GM18517 (cell line): ENCODE results near the gene APELA.
"Not testable (repeated sequence)": the region's sequence is repeated elsewhere in the genome, so short reads cannot be mapped to it uniquely, and the experiment has no call there.

Experiments
- ATAC-seq: cut with Tn5 transposase; IDR thresholded peaks from one replicate; pipeline ENCODE4 v1.9.1; 2021; ENCODE audit warnings: mild to moderate bottlenecking, moderate library complexity; ENCODE audit not compliant: unreplicated experiment

The APELA gene

GRCh38 chr4:164876700-164877324 is at the start of gene APELA:
APELA (plus strand) TSS chr4:164877178; CDS start chr4:164877332, 154 bp downstream.
- peak; percentile 100 for ATAC-seq

- ATAC-seq: no peak
Measured at GRCh38 chr4:164828955-164829354, 48.0 kb upstream of the APELA start.

GRCh38 chr4:164846566-164846965 is 30.4 kb upstream of the APELA start:
- ATAC-seq: no peak

GRCh38 chr4:164847016-164847415 is 30.0 kb upstream of the APELA start:
- no peak for ATAC-seq

- ATAC-seq: peak; percentile 79
Measured at GRCh38 chr4:164847967-164848649, 28.9 kb upstream of the APELA start.

- ATAC-seq: no peak
Measured at GRCh38 chr4:164856396-164856795, 20.6 kb upstream of the APELA start.

GRCh38 chr4:164866817-164867490 is 10.0 kb upstream of the APELA start:
- ATAC-seq: no peak

GRCh38 chr4:164871673-164872072 is 5.3 kb upstream of the APELA start:
- no peak for ATAC-seq

GRCh38 chr4:164872481-164872880 is 4.5 kb upstream of the APELA start:
- no peak for ATAC-seq

- no peak for ATAC-seq
Measured at GRCh38 chr4:164874789-164875188, 2.2 kb upstream of the APELA start.

GRCh38 chr4:164880489-164881262 is 3.7 kb downstream of the APELA start:
- no peak for ATAC-seq

- no peak for ATAC-seq
Measured at GRCh38 chr4:164888096-164888715, 11.2 kb downstream of the APELA start.

- no peak for ATAC-seq
Measured at GRCh38 chr4:164890691-164891090, 13.7 kb downstream of the APELA start.

GRCh38 chr4:164892018-164892417 is 15.0 kb downstream of the APELA start:
- peak; percentile 76 for ATAC-seq

- peak; percentile 65 for ATAC-seq
Measured at GRCh38 chr4:164894702-164895101, 17.7 kb downstream of the APELA start.

GRCh38 chr4:164902608-164903007 is 25.6 kb downstream of the APELA start:
- no peak for ATAC-seq

GRCh38 chr4:164904336-164904735 is 27.4 kb downstream of the APELA start:
- no peak for ATAC-seq

- ATAC-seq: no peak
Measured at GRCh38 chr4:164904941-164905340, 28.0 kb downstream of the APELA start.

GRCh38 chr4:164906368-164906767 is 29.4 kb downstream of the APELA start:
- no peak for ATAC-seq

- not testable (repeated sequence) for ATAC-seq
Measured at GRCh38 chr4:164913506-164913905, 36.5 kb downstream of the APELA start.

GRCh38 chr4:164918956-164919355 is 42.0 kb downstream of the APELA start:
- ATAC-seq: no peak
